ENCODE data around the gene PTPRG.

GRCh38 chr3:61806810-61807209 lies 245.4 kb downstream of the PTPRG start:
- TF ChIP-seq CTCF (conservative IDR thresholded peaks at IDR 0.05; ENCODE audit: low read length) (no peak), EZH2phosphoT487 (IDR thresholded peaks at IDR 0.05; ENCODE audit: borderline replicate concordance, low read depth, low read length) (no peak)
